K562 (cell line): ENCODE data around the gene SEMA6B. TPM values are rescaled to one million over a fixed set of nuclear protein-coding genes. Genes with fewer than 3 reads are reported as not detected.
A peak's percentile ranks its signal among the peaks of the same experiment; 100 is the strongest.

Experiments used
- ATAC-seq: fragments of 200-7000 bp; cut with Tn5 transposase; 3 replicates; pipeline ENCODE4 v1.9.1; 2020; ENCODE audit warnings: moderate library complexity
- BruUV-seq: library from RNA; stranded (reverse); fragments of 400-500 nt; replicated peaks from 2 replicates; lab custom pipeline; 2021; lab: Mats Ljungman, UMichigan
- CTCF ChIA-PET: fragments of 300-600 bp; formaldehyde crosslinking; extraction: SDS; loops from one replicate; lab custom pipeline; 2021; ENCODE audit warnings: low intra/inter-chr PET ratio; lab: Yijun Ruan, JAX
- POLR2A ChIA-PET: fragments of 300-600, 350-650 bp; sonication (Branson Sonifier 250); formaldehyde crosslinking; extraction: SDS; loops from one replicate; lab custom pipeline; 2021; ENCODE audit warnings: antibody characterized with exemption, inconsistent platforms; lab: Yijun Ruan, JAX
- DNase-seq, 4 experiments: peaks; one replicate each; pipeline versions ENCODE4 v3.0.0 to v3.0.0-alpha.2; 2011 to 2018; ENCODE audit warnings: low spot score in 3 of 4, mixed read lengths in 3 of 4; ENCODE audit errors: extremely low read depth in 1 of 4
- FAIRE-seq: peaks from 2 replicates; lab custom pipeline; 2011; peaks lifted over from hg19 to GRCh38; lab: Jason Lieb, UNC
- H2AFZ ChIP-seq: 2 replicates; pipeline ENCODE4 v1.6.0; 2011; ENCODE audit warnings: low read depth, low read length, control low read depth, inconsistent platforms
- H3K27ac ChIP-seq: fragments of 200-600 bp; 3 replicates; pipeline ENCODE4 v1.8.0; 2011; ENCODE audit warnings: low read depth, mild to moderate bottlenecking, control low read depth, inconsistent platforms, low read length, moderate library complexity, mixed read lengths; ENCODE audit errors: extremely low read depth
- H3K27me3 ChIP-seq, 2 experiments: fragments of 300-600 bp in 1 of 2; 2 replicates in 1 of 2; 3 replicates in 1 of 2; pipeline versions ENCODE4 v1.6.0 to v1.8.0; 2011; ENCODE audit warnings: inconsistent platforms in 2 of 2, low read length in 2 of 2, mild to moderate bottlenecking in 1 of 2, mixed read lengths in 1 of 2, moderate library complexity in 1 of 2; ENCODE audit not compliant: control insufficient read depth in 2 of 2, insufficient read depth in 2 of 2
- H3K36me3 ChIP-seq: fragments of 300-600 bp; 3 replicates; pipeline ENCODE4 v1.8.0; 2011; ENCODE audit warnings: mild to moderate bottlenecking, low read length, inconsistent platforms; ENCODE audit not compliant: control insufficient read depth, insufficient read depth
- H3K4me1 ChIP-seq, 2 experiments: fragments of 200-600 bp in 1 of 2; replicated peaks in 1 of 2; 2 replicates in 1 of 2; 3 replicates in 1 of 2; pipeline versions ENCODE4 v1.5.1 to v1.8.0; 2011; ENCODE audit warnings: inconsistent platforms in 2 of 2, low read length in 2 of 2, mild to moderate bottlenecking in 1 of 2, mixed read lengths in 1 of 2, moderate library complexity in 1 of 2; ENCODE audit not compliant: control insufficient read depth in 2 of 2, insufficient read depth in 2 of 2
- H3K4me2 ChIP-seq: 2 replicates; pipeline ENCODE4 v1.6.1; 2011; ENCODE audit warnings: low read length, control low read depth, inconsistent platforms, mixed read lengths; ENCODE audit not compliant: insufficient read depth
- H3K4me3 ChIP-seq: fragments of 200-600 bp; sonication (generic), shearing (Covaris generic); 2 replicates; pipeline ENCODE4 v1.5.1; 2016; ENCODE audit warnings: control low read depth, inconsistent platforms
- H3K79me2 ChIP-seq: fragments of 200-600 bp; 3 replicates; pipeline ENCODE4 v1.8.0; 2011; ENCODE audit warnings: low read length, inconsistent platforms; ENCODE audit not compliant: control insufficient read depth, insufficient read depth
- H3K9ac ChIP-seq, 2 experiments: 2 replicates each; pipeline versions ENCODE4 v1.6.0 to v1.6.1; 2011; ENCODE audit warnings: low read depth in 2 of 2, low read length in 2 of 2, control low read depth in 1 of 2, inconsistent platforms in 1 of 2, mild to moderate bottlenecking in 1 of 2, mixed read lengths in 1 of 2; ENCODE audit not compliant: insufficient read depth in 1 of 2
- H3K9me1 ChIP-seq: one replicate; pipeline ENCODE4 v1.6.0; 2011; ENCODE audit warnings: inconsistent platforms, mild to moderate bottlenecking, low read length, moderate library complexity; ENCODE audit not compliant: control insufficient read depth, insufficient read depth
- H3K9me3 ChIP-seq: replicated peaks from 2 replicates; pipeline ENCODE4 v1.5.1; 2011; ENCODE audit warnings: low read depth, low read length, inconsistent platforms; ENCODE audit not compliant: control insufficient read depth, insufficient read depth
- H4K20me1 ChIP-seq: replicated peaks from 2 replicates; pipeline ENCODE4 v1.6.1; 2011; ENCODE audit warnings: low read length, inconsistent platforms, mixed read lengths; ENCODE audit not compliant: control insufficient read depth, insufficient read depth
- NCOA2 ChIP-seq, 2 experiments: fragments of 450-650 bp; IDR thresholded peaks; 2 replicates each; pipeline ENCODE4 v1.6.1; 2018; ENCODE audit warnings: mild to moderate bottlenecking in 2 of 2, moderate library complexity in 1 of 2; ENCODE audit not compliant: partially characterized antibody in 2 of 2
- RBM15 ChIP-seq: fragments of 200-400 bp; formaldehyde crosslinking; IDR thresholded peaks from 2 replicates; pipeline ENCODE4 v1.6.1; 2018; ENCODE audit warnings: mild to moderate bottlenecking, low read length, moderate library complexity; ENCODE audit not compliant: insufficient read depth
- RBM25 ChIP-seq: fragments of 200-400 bp; formaldehyde crosslinking; IDR thresholded peaks from 2 replicates; pipeline ENCODE4 v1.6.1; 2018; ENCODE audit warnings: low read length, low read depth, moderate library complexity; ENCODE audit not compliant: severe bottlenecking
- RHOXF2B ChIP-seq: fragments of 250-450 bp; sonication (Bioruptor Pico); conservative IDR thresholded peaks from 2 replicates; pipeline ENCODE4 v1.5.1; 2021
- SMAD4 ChIP-seq: fragments of 250-450 bp; sonication (Bioruptor Pico); conservative IDR thresholded peaks from 2 replicates; pipeline ENCODE4 v1.8.0; 2021; ENCODE audit warnings: inconsistent platforms, mild to moderate bottlenecking, moderate library complexity
- TEAD2 ChIP-seq: fragments of 450-650 bp; IDR thresholded peaks from 2 replicates; pipeline ENCODE4 v1.6.1; 2016; ENCODE audit warnings: missing genetic modification characterization, control low read depth, missing compliant biosample characterization
- ZBTB5 ChIP-seq: fragments of 450-650 bp; IDR thresholded peaks from 2 replicates; pipeline ENCODE4 v1.6.1; 2017; ENCODE audit warnings: antibody characterized with exemption
- ZNF239 ChIP-seq: fragments of 250-450 bp; sonication (Bioruptor Pico); IDR thresholded peaks from 2 replicates; pipeline ENCODE4 v1.4.0; 2020; ENCODE audit warnings: mild to moderate bottlenecking
- ZNF347 ChIP-seq: fragments of 450-650 bp; formaldehyde crosslinking; IDR thresholded peaks from 2 replicates; pipeline ENCODE4 v1.4.0; 2020; ENCODE audit warnings: low read depth, mild to moderate bottlenecking, moderate library complexity
- WGBS: fragments of 100-300 bp; shearing (Covaris generic); methylation state at CpG from one replicate; pipeline ENCODE4 v1.1.6; 2016; ENCODE audit warnings: low coverage, mixed read lengths; ENCODE audit not compliant: insufficient coverage; ENCODE audit errors: missing lambda C conversion rate; 5-methylcytosine and 5-hydroxymethylcytosine counted together
- in situ Hi-C: fragments of 300-500 bp; cut with MboI; formaldehyde crosslinking; loops from 4 replicates; pipeline ENCODE4 v1.15.0; 2018; ENCODE audit warnings: inconsistent platforms, mixed read lengths
- intact Hi-C: fragments of 100-400 bp; cut with micrococcal nuclease; formaldehyde crosslinking; loops from 2 replicates; pipeline ENCODE4 v1.14.2; 2022
- polyA plus RNA-seq, 8 experiments: library from polyadenylated mRNA; depleted of rRNA in 4 of 8; stranded (reverse) in 5 of 8; unstranded in 3 of 8; fragments of >200 nt; fragmentation: Nextera tagmentation in 2 of 8; fragmentation: Illumina TruSeq in 1 of 8; extraction: Ambion mirVana in 2 of 8; extraction: Trizol in 1 of 8; gene quantifications; 2 replicates each; pipeline versions ENCODE4 v1.2.1 to v1.2.3, GENCODE V29; 2011 to 2014; ENCODE audit warnings: inconsistent platforms in 1 of 8, missing spikeins in 1 of 8
- total RNA-seq, 7 experiments: library from RNA; depleted of rRNA in 6 of 7; stranded (reverse); fragments of >200 nt in 6 of 7; fragmentation: Illumina TruSeq in 2 of 7; extraction: Trizol in 2 of 7; gene quantifications; 2 replicates each; pipeline versions ENCODE4 v1.2.1 to v1.2.3, GENCODE V29; 2011 to 2021; ENCODE audit warnings: low replicate concordance in 1 of 7
- TF ChIP-seq, protein P1 (sequence below): sonication (generic); formaldehyde crosslinking; IDR thresholded peaks from 2 replicates; pipeline ENCODE4 v1.8.0; 2022; ENCODE audit warnings: mild to moderate bottlenecking, missing genetic modification reagents

SEMA6B gene
- total and polyA plus RNA-seq, 9 of the 15 experiments (the other 6 are each of a cell fraction or from before 2014, with no cell fraction given) = 0.65 to 4.6 (median 2.5) TPM; not detected in 2

GRCh38 chr19:4582980-4583842 lies 23.7 kb upstream of the SEMA6B start:
- POLR2A ChIA-PET = interaction anchor here (0.5 kb wide), 1 partner anchor 14 kb away, joined by 3 read pairs; no protein-coding TSS in a partner anchor
- intact Hi-C loops = no loop called here
- H3K4me3 ChIP-seq = no peak overlapping the region
- no peak for TF ChIP-seq ZNF239 (CRISPR knock-in tag)
- no peak for TF ChIP-seq TEAD2
- TF ChIP-seq, protein P1, sequence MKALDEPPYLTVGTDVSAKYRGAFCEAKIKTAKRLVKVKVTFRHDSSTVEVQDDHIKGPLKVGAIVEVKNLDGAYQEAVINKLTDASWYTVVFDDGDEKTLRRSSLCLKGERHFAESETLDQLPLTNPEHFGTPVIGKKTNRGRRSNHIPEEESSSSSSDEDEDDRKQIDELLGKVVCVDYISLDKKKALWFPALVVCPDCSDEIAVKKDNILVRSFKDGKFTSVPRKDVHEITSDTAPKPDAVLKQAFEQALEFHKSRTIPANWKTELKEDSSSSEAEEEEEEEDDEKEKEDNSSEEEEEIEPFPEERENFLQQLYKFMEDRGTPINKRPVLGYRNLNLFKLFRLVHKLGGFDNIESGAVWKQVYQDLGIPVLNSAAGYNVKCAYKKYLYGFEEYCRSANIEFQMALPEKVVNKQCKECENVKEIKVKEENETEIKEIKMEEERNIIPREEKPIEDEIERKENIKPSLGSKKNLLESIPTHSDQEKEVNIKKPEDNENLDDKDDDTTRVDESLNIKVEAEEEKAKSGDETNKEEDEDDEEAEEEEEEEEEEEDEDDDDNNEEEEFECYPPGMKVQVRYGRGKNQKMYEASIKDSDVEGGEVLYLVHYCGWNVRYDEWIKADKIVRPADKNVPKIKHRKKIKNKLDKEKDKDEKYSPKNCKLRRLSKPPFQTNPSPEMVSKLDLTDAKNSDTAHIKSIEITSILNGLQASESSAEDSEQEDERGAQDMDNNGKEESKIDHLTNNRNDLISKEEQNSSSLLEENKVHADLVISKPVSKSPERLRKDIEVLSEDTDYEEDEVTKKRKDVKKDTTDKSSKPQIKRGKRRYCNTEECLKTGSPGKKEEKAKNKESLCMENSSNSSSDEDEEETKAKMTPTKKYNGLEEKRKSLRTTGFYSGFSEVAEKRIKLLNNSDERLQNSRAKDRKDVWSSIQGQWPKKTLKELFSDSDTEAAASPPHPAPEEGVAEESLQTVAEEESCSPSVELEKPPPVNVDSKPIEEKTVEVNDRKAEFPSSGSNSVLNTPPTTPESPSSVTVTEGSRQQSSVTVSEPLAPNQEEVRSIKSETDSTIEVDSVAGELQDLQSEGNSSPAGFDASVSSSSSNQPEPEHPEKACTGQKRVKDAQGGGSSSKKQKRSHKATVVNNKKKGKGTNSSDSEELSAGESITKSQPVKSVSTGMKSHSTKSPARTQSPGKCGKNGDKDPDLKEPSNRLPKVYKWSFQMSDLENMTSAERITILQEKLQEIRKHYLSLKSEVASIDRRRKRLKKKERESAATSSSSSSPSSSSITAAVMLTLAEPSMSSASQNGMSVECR (CRISPR knock-in tag) = no peak
- TF ChIP-seq RHOXF2B (CRISPR knock-in tag) = no peak
- TF ChIP-seq SMAD4 = no peak
- TF ChIP-seq RBM15 = no peak
- peak; percentile 24 for TF ChIP-seq RBM25
- TF ChIP-seq ZBTB5 = no peak
- no peak for TF ChIP-seq NCOA2 (IDR thresholded peaks at IDR 0.05; ENCODE audit: partially characterized antibody in 2 of 2)
- no peak for TF ChIP-seq ZNF347

More at GRCh38 chr19:4582980-4583842, 23.7 kb upstream of the SEMA6B start:
- in situ Hi-C loops = no loop called here
- no peak overlapping the region for H2AFZ ChIP-seq
- 40% methylated on average over 7 of the region's 16 CpGs for WGBS
- peaks cover 4% of the 10 kb centered on the region for H4K20me1 ChIP-seq
- no peak overlapping the region for H3K27ac ChIP-seq
- no TSS peak for BruUV-seq
- H3K36me3 ChIP-seq = no peaks in the 10 kb centered on the region
- DNase-seq = no peak
- H3K9ac ChIP-seq = no peak overlapping the region
- no peak for FAIRE-seq
- no peaks in the 10 kb centered on the region for H3K9me3 ChIP-seq
- peaks cover 8 to 46% of the 10 kb centered on the region in 2 experiments; a peak in 3 of 5 replicates for H3K4me1 ChIP-seq
- H3K27me3 ChIP-seq = no peaks in the 10 kb centered on the region
- H3K9me1 ChIP-seq = no peaks in the 10 kb centered on the region
- no peak overlapping the region for H3K4me2 ChIP-seq
- CTCF ChIA-PET = no interaction called here
- no peaks in the 10 kb centered on the region for H3K79me2 ChIP-seq
- ATAC-seq = no peak
